H1 (cell line): Measurements from ENCODE around the gene WFDC8. TPM values are rescaled to one million over a fixed set of nuclear protein-coding genes. Genes with fewer than 3 reads are reported as not detected.

Experiments
- KDM1A ChIP-seq: fragments of 200-600, 300-600 bp; sonication (generic); IDR thresholded peaks from 2 replicates; pipeline ENCODE4 v1.7.1; 2016; ENCODE audit warnings: mild to moderate bottlenecking, low read length, borderline replicate concordance
- SP1 ChIP-seq: IDR thresholded peaks from 2 replicates; pipeline ENCODE4 v1.6.1; 2011; ENCODE audit warnings: low read depth, low read length
- SP2 ChIP-seq: IDR thresholded peaks from 2 replicates; pipeline ENCODE4 v1.6.1; 2012; ENCODE audit warnings: mild to moderate bottlenecking, low read length, inconsistent platforms
- polyA plus RNA-seq, 7 experiments: library from polyadenylated mRNA; depleted of rRNA in 3 of 7; stranded (reverse) in 5 of 7; unstranded in 2 of 7; fragments of >200 nt in 5 of 7; fragments of 200-250 nt in 2 of 7; gene quantifications; 1 replicate in 5 of 7; 2 replicates in 1 of 7; 4 replicates in 1 of 7; pipeline versions ENCODE4 v1.2.1 to v1.2.3, GENCODE V29; 2011 to 2013; ENCODE audit warnings: missing spikeins in 2 of 7, mixed read lengths in 2 of 7
- total RNA-seq: library from RNA; stranded (reverse); fragmentation: NEBNext Ultra II Directional; extraction: Animal tissue kit (Norgen Biotek cat#: 25700); gene quantifications from 2 replicates; pipeline ENCODE4 v1.2.1, GENCODE V29; 2021
- TF ChIP-seq, protein P1 (sequence below): IDR thresholded peaks from 2 replicates; pipeline ENCODE4 v1.6.1; 2011; ENCODE audit warnings: low read depth, mild to moderate bottlenecking, low read length; ENCODE audit not compliant: insufficient read depth

WFDC8 gene
- total and polyA plus RNA-seq, 2 of the 8 experiments (the other 6 are each of a cell fraction or from before 2014, with no cell fraction given) = not detected

GRCh38 chr20:45612314-45612713 lies 33.2 kb upstream of the WFDC8 start (continued):
- TF ChIP-seq, protein P1, sequence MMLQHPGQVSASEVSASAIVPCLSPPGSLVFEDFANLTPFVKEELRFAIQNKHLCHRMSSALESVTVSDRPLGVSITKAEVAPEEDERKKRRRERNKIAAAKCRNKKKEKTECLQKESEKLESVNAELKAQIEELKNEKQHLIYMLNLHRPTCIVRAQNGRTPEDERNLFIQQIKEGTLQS = no peak
- TF ChIP-seq SP2 = no peak
- no peak for TF ChIP-seq SP1
- TF ChIP-seq KDM1A = no peak
